DMS 273 (cell line): ENCODE measurements around the gene FAIM.
A peak's percentile ranks its signal among the peaks of the same experiment; 100 is the strongest.
"Not testable (repeated sequence)": the region's sequence is repeated elsewhere in the genome, so short reads cannot be mapped to it uniquely, and the experiment has no call there.

Experiments used
- DNase-seq: peaks from one replicate; lab custom pipeline; 2025; ENCODE audit not compliant: unreplicated experiment; lab: John Stamatoyannopoulos, UW

Gene FAIM

GRCh38 chr3:138600100-138600745, 8.3 kb upstream of the FAIM start:
- DNase-seq, result no peak

DNA sequence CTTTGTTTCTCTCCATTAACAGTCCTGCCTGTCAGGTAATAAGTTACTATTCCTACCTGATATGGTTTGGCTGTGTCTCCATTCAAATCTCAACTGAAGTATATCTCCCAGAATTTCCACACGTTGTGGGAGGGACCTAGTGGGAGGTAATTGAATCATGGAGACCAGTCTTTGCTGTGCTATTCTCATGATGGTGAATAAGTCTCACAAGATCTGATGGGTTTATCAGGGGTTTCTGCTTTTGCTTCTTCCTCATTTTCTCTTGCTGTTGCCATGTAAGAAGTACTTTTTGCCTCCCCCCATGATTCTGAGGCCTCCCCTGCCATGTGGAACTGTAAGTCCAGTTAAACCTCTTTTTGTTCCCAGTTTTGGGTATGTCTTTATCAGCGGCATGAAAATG, 6.9 kb upstream of the FAIM start:
- not testable (repeated sequence) for DNase-seq

DNA sequence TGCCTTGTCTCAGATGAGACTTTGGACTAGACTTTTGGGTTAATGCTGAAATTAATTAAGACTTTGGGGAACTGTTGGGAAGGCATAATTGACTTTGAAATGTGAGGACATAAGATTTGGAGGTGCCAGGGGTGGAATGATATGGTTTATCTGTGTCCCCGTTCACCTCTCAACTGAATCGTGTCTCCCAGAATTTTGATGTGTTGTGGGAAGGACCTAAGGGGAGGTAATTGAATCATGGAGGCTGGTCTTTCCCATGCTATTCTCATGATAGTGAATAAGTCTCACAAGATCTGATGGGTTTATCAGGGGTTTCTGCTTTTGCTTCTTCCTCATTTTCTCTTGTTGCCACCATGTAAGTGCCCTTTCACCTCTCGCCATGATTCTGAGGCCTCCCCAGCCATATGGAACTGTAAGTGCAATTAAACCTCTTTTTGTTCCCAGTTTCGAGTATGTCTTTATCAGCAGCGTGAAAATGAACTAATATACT, 4.4 kb upstream of the FAIM start:
- not testable (repeated sequence) for DNase-seq

DNA sequence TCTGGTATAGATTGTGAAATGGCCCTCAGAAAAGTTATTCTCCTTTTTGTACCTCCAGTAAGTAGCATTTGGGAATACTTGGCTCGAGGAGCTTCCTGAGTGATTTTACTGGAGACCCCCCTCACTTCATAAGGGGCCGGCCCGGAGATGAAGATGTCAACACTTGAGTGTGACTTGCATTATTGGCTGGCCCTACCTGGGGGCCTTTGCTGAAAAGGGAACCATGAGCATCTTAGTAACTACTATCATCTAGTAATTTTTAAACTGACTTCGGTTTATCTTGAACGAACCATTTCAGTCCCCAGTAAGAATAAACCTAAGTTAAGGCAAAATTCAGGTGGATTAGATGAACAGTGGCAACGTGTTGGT, 1.3 kb downstream of the FAIM start:
- peak; percentile 47 for DNase-seq

GRCh38 chr3:138615462-138615861, 6.9 kb downstream of the FAIM start:
- no peak for DNase-seq

DNA sequence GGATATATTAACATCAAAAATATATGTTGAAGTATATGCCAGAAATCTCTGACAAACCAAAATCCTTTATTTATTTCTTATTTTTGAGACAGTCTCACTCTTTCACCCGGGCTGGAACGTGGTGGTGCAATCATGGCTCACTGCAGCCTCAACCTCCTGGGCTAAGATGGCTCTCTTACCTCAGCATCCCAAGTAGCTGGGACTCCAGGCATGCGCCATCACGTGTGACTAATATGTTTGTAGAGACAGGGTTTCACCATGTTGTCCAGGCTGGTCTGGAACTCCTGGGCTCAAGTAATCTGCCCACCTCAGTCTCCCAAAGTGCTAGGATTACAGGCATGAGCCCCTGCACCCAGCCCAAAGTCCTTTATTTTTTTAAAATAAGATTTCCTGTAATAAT, 11.9 kb downstream of the FAIM start:
- no peak for DNase-seq

- DNase-seq, result no peak
Measured at GRCh38 chr3:138624518-138624917, 15.9 kb downstream of the FAIM start.

DNA sequence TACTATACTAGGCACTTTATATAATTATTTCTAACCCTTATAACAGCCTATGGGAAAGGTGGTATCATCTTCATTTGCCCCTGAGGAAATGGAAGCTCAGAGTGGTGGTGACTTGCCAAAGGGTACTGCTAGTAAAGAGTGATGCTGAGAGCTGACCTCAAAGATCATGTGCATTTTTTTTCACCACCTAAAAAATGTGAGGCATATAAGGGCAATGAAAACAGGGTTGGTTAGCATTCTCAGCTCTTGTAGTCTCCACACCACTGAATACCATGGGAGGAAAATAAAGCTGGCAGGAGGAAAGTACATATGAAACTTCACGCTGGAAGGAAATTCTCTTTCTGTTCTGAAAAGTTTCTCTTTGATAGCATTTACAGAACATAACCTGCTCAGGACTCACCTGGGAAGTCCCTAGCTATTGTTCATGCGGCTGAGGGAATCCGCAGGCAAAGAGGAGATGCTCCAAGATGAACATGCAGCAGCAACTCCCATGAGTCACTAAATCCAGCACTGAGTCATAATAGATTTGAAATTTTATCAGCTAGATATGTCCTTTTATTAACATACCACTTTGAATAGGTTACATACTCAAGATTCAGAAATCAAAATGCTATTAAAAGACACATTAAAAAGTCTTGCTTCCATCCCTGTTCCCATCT, 17.3 kb downstream of the FAIM start:
- DNase-seq, result no peak

DNA sequence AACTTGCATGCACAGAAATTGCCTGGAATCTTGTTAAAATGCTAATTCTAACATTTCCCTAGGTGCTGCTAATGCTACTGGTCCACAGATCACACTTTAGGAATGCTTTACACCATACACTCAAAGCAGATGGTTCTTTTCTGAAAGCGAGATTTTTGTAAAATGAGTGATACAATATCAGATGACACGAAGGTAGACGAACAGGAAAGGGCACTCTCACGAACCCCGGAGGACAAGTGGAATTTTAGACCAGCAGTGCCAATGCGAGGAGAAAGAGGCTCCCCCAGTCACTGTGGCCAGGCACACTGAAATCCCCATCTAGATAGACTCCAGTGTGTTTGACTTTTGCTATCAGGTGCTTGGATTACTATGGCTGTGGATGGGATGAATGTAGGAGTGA, 21.0 kb downstream of the FAIM start:
- DNase-seq, result no peak

DNA sequence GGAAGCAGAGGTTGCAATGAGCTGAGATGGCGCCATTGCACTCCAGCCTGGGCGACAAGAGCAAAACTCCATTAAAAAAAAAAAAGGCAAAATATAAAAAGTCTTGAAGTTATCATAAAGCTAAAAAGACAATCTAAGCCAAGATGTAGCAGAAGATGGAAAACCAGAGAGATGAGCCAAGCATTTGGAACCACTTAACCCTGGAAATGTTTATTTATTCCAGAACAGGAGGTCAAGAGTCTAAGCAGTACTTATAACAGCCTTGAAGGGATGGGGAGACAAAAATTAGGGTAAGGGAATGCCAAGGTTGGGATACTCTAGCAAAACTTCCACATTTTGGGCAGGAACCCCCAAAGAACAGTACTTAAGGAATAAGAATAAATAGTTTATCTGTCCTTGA, 30.1 kb downstream of the FAIM start:
- DNase-seq, result no peak

- DNase-seq, result no peak
Measured at GRCh38 chr3:138640537-138640936, 32.0 kb downstream of the FAIM start.

DNA sequence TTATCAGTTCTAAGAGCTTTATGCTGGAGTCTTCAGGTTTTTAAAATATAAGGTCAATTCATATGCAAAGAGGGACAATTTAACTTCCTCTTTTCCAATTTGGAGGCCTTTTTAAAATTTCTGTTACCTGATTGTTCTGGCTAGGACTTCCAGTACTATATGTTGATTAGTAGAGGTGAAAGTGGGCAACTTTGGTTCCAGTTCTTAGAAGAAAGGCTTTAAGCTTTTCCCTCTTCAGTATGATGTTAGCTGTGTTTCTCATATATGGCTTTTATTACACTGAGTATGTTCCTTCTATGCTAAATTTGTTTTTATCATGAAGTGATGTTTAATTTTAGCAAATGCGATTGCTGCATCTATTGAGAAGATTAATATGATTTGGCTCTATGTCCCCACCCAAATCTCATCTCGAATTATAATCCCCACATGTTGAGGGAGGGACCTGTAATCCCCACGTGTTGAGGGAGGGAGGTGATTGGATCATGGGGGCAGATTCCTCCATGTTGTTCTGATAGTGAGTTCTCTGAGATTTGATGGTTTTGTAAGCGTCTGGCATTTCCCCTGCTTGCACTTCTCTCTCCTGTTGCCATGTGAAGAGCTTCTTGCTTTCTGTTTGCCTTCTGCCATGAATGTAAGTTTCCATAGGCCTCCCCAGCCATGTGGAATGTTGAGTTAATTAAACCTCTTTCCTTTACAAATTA, 33.8 kb downstream of the FAIM start:
- no peak for DNase-seq

GRCh38 chr3:138642927-138643253, 34.3 kb downstream of the FAIM start:
- no peak for DNase-seq

- DNase-seq, result no peak
Measured at GRCh38 chr3:138646008-138646407, 37.4 kb downstream of the FAIM start.

GRCh38 chr3:138646513-138646912, 37.9 kb downstream of the FAIM start:
- no peak for DNase-seq

GRCh38 chr3:138649134-138649533, 40.6 kb downstream of the FAIM start:
- no peak for DNase-seq

- peak; percentile 40 for DNase-seq
Measured at GRCh38 chr3:138653567-138653966, 45.0 kb downstream of the FAIM start.

DNA sequence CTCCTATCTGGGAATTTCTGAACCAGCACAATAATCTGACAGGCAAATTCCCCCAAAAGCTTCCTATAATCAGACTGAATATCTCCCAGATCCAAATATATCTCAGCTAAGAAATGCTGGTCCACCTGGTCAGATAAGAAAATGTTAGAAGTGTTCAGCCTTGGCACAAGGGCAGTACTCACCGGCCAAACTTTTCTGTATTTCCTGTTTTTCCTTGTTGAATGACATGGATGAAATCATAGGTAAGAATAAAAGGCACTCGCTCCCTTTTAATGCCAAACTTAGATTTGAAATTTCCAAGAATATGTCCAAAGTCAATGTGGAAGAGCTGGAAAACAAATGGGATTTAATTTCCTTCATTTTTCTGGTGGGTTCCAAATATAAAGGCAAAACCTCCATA, 48.9 kb downstream of the FAIM start:
- DNase-seq, result no peak

- DNase-seq, result no peak
Measured at GRCh38 chr3:138668107-138668506, 59.5 kb downstream of the FAIM start.

DNA sequence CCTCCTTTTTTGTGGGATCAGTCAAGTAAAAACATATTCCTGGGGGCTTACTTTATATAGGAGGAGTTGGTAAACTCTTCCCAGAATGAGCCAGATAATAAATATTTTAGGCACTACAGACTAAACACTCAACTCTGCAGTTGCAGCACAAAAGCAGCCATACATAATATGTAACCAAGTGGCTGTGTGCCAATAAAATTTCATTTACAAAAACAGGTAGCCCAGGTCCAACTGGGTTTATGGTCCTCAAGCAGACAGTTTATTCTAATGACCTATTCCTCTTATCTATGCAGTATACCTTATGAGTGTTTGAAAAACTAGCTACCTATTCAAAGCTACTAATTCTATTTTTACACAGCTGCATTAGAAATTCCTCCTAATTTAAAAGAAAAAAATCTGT, 61.8 kb downstream of the FAIM start:
- DNase-seq, result peak; percentile 34

DNA sequence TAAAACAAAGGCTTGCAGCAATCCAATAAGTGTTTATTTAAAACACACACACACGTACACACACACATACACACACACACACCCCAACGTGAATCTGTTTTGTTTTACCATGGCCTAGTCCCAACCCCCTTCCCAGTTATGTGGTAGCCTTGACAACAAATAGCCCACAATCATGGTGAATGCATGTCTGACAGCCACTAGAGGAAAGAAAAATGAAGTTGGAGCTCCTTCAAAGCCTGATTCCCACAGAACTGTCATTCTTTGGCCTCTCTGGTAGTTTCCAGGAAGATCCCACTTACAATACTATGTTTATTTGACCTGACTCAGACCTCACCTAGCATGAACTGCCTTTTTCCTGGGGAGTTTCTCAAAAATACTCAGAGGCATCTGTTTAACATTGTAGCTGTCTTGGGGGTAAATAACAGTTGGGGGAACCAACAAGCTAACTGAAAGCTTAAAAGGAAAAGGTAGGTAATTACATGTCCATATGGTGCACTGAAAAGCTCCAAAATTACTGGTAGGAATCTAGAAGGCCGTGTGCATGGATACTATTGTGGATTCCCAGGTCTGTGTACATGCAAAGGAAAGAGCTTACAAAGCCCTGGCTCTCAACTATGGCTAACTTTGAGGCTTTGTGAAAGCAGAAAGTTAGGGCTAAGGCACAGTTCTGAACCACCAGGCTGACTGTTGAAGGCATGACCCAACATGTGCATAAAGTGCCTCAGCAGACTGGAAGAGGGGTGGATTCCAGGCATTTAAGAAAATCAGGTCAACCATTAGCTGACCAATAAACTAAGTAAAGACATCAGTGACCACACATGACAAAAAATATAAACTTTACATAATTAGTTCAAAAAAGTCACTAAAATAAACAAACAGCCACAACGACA, 65.3 kb downstream of the FAIM start:
- peak; percentile 91 for DNase-seq
